Activated T-cell treated with anti-CD3 and anti-CD28 coated beads for 4 hours (primary cell): Measurements from ENCODE around the gene NRG4.
"Not testable (repeated sequence)": the region's sequence is repeated elsewhere in the genome, so short reads cannot be mapped to it uniquely, and the experiment has no call there.

Experiments
- DNase-seq: peaks from one replicate; pipeline ENCODE4 v3.0.0-alpha.2; 2020

NRG4 gene, protein sequence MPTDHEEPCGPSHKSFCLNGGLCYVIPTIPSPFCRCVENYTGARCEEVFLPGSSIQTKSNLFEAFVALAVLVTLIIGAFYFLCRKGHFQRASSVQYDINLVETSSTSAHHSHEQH

GRCh38 chr15:76011627-76012551 lies at the start of gene NRG4:
Gene NRG4 (minus strand): TSS chr15:76012424. CDS start chr15:76011230, 1,194 bp downstream.
- DNase-seq: no peak

GRCh38 chr15:76061700-76062099 lies 49.5 kb upstream of the NRG4 start:
- DNase-seq: no peak

GRCh38 chr15:76060118-76060989 lies 48.1 kb upstream of the NRG4 start:
- DNase-seq: no peak

GRCh38 chr15:76059320-76060117 lies 47.3 kb upstream of the NRG4 start, which contains the start of gene TMEM266:
Gene TMEM266 (plus strand): TSS chr15:76059985. CDS start chr15:76134264, 74,279 bp downstream.
- DNase-seq: no peak

DNA sequence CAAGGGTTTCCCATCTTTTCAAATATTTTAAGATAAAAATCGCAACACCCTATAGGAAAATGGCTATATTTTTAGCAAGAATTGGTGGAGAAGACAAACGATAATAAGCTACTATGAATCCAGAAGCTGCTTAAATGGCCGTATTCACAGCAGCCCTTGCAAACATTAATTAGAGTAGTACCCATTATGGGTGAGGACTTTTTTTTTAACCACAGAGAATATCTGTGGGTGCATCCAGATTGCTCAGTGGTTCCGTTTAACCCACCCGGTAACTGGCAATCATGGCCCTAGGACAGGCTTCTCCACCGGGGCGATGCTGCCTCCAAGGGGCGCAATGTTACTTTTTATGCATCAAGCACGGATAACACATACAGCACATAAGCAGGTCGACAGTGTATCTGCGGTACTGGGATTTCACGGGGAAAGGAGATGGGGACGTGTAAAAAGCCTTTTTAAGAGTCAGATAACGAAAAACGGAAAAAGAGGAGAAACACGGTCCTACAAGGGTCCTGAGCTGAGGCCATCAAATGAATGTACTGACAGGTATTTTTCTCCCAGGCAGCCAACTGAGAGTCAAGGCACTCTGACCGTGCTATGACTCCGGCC lies 46.6 kb upstream of the NRG4 start:
- DNase-seq: no peak

DNA sequence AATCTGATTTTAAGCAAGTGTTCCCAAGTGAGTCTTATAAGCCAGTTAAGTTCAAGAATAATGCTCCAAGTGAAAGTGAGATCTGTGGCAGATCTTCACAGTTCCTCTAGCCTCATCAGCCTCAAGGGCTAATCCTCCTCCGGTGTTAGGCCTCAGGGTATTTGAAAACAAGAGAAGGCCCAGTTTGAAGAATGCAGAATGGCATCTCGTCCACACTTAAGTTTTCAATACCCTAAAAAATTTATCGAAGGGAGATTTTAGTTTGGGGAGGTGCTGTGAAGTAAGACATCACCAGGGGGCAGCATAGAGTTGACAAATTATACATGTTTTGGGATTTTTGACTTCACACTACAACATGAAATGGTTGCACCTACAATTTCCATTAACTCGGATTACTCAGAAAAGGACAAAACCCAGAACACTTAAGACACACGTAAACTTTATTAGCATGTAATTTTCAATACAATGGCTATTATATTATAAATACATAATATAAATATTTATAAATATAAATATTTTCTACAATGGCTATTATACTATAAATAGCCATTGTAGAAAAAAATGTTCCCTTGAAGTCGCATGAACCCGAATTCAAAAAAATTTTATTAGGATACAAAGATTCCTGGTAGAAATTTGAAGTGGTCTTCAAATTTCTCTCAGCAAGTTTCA lies 45.2 kb upstream of the NRG4 start:
- peak; percentile 41 for DNase-seq

DNA sequence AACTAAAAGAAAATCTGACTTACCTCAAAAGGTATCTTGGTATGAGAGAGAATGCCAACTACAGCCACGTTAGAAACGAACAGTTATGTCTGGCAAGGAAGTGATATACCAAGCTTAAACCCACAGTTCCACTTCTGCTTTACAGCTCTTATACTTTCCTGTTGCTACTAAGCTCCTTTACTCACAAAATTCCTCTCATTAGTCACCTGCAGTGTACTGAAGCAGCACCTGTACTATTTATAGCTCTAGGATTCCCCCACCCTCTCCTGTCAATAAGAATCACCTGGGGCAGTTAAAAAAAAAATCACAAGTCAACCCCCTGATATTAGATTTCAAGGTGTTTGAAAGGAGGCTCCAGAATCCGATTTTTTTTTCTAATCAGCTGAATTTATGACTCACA lies 44.7 kb upstream of the NRG4 start:
- no peak for DNase-seq

GRCh38 chr15:76054201-76054600 lies 42.0 kb upstream of the NRG4 start:
- DNase-seq: not testable (repeated sequence)

GRCh38 chr15:76038512-76038911 lies 26.3 kb upstream of the NRG4 start:
- no peak for DNase-seq

DNA sequence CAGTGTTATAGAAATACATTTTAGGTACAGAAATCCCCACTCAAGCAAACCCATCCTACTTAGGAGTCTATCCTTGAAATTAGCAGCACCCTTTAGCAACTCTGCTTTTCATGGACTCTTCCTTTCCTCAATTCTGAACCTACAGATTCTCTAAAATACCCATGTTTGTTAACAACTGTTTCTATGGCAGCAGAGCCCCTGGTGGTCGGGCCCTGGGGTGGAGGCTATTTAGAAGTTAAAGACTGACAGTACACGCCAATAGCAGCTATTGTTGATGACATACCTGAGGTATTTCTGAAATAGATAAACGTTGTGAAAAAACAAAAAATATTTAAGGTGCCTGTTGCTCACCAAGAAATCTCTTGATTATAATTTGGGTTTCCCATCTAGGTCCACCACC lies 23.4 kb upstream of the NRG4 start:
- DNase-seq: no peak

DNA sequence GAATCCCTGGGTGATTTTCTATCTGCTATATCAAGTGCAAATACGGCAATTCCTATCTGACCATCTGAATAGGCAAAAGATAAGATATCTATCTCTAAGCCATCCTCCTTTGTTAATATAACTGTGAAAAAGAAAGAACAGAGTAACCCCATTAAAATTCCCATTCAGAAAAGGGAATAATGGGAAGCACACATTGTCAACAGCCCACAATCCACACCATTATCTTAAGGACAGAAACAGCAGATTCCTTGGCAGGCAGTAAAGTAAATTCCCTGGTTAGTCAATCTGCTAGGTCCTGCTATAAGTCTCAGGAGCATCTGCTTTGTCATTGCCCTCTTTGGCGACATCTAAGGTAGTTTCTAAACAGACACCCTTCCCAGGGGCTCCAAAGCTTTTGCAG lies 21.9 kb upstream of the NRG4 start:
- DNase-seq: no peak

DNA sequence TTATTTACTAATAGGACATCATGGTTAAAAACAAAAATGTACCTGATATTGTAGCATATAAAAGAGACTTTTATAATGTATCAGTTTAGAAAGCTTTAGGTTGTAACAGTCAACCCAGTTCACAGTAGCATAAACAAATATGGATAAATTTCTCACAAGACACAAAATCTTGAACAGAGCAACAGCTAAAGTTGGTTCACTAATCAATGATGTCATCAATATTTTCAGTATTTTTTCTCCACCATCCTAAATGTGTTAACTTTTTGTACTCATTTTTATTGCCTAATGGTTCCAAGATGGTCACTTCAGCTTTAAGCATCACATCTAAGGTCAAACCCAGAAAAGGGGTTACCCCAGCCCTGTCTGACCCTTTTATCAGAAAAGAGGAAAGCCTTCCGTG lies 21.2 kb upstream of the NRG4 start:
- DNase-seq: no peak

- DNase-seq: no peak
Measured at GRCh38 chr15:76032046-76032445, 19.8 kb upstream of the NRG4 start.

DNA sequence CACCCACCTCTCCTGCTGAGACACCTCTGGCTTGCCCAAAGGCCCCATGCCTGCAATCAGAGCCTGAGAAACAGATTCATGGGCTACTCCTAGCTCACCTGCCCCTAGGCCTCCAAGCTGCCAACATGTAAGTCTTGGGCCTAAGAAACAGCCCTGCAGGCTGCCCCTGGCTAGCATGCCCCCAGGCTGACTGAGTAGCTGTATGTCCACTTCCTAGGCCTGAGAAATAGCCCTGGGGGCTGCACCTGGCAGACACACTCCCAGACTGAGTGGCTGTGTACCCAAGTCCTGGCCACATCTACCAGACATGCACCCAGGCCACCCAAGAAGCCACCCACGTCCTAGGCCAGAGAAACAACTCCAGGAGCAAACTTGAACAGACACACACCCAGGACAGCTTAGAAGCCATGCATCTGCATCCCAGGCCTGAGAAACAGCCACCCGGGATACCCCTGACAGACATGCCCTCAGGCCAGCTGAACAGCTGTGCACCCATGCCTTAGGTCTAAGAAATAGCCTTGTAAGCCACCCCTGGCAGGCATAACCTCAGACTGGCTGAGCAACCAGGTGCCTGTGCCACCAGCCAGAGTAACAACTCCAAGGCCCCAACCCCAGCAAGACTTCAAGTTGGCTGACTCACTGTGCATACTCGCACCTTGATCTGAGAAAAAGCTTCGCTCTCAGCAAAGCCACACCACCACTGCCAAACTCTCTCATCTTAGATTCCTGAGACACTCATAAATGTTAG lies 12.0 kb upstream of the NRG4 start:
- DNase-seq: no peak

DNA sequence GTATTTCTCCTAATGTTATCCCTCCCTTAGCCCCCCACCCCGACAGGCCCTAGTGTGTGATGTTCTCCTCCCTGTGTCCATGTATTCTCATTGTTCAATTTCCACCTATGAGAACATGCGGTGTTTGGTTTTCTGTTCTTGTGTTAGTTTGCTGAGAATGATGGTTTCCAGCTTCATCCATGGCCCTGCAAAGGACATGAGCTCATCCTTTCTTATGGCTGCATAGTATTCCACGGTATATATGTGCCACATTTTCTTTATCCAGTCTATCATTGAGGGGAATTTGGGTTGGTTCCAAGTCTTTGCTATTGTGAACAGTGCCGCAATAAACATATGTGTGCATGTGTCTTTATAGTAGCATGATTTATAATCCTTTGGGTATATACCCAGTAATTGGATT lies 1.2 kb upstream of the NRG4 start:
- DNase-seq: not testable (repeated sequence)

DNA sequence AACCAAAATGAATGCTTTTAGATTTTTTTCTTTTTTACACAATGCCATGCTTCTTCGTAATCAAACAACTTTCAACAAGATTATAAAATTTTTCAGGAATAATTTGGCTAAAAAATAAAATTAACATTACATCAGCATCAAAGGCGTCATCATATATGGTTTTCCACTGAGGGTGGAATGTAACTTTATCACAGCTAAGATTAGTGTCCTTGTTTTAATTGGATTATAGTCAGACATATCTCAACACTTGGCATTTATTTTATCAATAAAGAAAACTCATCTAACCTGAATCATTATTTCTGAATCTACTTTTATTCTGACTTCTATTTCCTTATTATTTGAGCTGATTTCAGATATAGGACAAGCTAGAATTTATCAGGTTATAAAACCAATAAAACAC lies 1.6 kb downstream of the NRG4 start:
- DNase-seq: no peak

DNA sequence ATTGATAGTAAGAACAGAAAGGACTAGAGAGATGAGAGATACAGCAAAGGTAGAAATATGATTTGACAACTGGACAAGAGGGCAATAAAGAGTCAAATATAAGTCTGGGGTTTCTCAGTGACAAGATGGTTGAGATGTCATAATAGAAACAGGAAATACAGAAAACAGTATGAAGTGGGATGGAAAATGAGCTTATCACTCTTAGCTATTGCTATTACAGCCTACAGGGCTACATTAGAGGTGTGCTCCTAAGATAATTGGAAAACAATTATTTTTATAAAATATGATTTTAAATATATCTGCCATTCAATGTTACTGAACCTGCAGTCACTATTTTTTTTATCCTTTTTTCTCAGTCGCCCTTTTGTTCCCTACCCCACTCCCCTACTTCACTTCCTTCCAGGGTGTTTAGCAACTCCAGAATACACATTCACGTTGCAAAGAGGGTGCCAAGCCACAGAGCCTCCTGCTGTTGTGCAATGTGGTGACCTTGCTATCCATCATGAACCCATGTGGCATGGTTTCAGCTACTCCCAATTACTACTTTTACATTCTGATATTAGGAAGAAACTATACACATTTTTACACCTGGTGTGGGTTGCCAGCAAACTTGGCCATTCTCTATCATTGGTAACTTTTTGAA lies 6.0 kb downstream of the NRG4 start:
- no peak for DNase-seq

- no peak for DNase-seq
Measured at GRCh38 chr15:76003364-76003763, 8.9 kb downstream of the NRG4 start.

DNA sequence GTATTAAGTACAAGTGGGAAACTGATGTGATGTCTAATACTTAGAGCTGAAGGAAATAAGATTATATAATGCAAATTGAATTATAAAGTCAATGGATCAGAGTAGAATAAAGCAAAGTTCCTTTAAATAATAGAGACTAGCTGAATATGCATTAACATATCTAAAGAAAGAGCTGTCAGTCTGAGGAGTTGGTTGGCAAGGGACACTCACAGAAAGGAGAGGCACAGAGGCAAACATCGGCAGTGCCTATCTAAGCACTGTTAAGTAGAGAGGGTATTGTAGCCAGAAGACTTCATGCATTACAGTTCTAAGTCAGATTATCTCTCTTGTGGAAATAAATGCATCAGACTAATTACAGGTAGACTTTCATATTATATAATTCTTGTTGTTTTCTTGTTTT lies 16.6 kb downstream of the NRG4 start:
- no peak for DNase-seq

DNA sequence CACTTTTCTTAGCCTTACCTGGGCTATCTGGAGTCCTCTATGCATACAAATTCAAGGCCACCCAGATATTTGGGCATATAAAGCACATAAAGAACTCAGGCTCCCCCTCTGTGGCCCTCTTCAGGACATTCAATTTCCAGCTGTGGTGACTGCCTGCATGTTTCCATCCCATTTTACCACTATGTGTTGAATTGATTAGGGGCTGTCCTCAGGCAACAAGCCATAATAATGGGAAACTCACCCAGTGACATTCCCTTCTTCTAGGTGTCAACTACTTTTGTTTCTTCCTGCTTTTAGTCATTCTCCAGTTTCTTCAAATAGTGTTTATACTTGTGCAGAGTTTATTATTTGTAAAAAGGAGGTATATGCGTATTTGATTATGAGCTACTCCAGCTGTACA lies 18.0 kb downstream of the NRG4 start:
- no peak for DNase-seq
